Hippocampal formation (tissue), 2 donors: ENCODE data around the gene DCLK3.

Experiments
- DNase-seq, 2 donors: peaks; one replicate each; lab custom pipeline; 2025; lab: John Stamatoyannopoulos, UW

DCLK3 gene

DNA sequence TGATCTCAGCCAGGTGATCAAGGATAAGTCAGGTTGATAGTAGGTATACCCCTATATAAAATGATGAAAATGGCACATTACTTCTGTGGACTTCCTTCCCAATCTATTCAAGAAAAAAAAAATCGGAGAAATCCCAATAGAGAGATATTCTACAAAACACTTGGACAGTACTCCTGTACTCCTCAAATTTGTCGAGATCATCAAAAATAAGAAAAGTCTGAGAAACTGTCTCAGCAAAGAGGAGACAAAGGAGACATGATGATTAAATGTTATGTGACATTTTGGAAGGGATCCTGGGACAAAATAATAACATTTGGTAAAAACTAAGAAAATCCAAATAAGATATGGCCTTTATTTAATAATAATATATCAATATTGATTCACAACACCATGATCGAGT, 94.6 kb downstream of the DCLK3 start:
- DNase-seq = no peak

DNA sequence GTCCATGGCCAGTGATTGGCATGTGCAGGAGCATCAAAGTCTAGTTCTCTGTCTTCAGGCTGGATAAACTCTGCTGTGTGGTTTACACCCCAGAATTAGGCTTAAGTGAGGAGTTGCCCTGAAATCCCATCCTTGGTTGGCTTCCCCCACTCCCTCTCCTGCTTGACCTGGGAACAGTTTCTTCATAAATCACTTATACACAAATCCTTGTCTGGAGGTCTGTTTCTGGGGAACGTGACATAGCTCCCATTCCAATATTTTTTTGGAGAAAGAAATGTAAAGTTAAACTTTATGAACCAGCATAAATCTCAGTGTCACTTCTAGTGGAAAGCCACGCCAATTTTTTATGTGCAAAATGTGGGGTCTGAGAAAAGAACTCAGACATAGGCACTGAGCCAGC, 98.2 kb downstream of the DCLK3 start:
- DNase-seq = no peak

DNA sequence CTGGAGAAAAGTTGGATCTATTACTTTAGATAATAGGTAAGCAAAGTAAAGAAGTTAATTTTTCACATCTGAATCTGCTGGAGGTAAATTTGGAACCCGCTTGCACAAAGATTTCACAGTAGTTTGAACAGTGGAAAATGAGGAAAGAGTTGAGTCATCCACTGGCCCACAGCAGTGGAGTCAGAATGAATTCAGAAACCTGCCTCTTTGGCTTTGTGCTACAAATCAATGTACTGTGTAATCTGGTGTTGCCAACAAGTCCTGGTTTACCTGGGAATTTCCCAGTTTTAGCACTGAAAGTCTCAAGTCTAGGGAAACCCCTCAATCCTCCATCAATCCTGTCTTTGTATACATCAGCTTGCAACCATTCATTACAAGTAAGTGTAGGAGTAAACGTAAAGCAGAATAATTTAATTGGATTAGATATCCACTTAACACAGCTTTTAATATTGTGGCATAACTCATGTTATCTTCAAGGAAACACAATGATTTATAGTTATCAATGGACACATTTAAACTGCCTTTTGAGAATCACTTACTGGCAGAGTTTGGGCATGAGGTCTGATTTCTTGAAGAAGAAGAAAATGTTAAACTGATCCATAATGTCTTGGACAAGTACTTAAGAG, 100.6 kb downstream of the DCLK3 start:
- no peak for DNase-seq

DNA sequence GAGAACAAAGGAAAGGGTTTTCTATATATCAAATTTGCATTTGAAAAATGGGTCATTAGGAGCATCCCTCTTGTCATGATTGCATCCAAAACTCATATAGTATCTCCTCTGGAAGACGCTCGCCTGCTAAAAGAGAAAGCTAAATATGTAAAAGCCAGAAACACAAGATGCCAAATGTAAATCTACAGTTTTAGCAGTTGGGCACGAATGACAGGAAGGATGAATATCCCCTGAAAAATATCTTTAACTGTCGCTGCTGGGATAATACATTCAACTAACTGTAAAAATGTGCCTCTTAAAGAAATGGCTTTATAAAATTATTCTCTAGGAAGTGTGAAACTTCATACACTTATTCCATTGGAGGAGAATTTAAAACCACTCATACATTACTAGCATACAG, 101.7 kb downstream of the DCLK3 start:
- no peak for DNase-seq
